DMS114 treated with DMSO at 0.1 percent for 48 hours (cell line): Measurements from ENCODE around the gene IGSF21.

Experiments
- DNase-seq: peaks from one replicate; lab custom pipeline; 2025; ENCODE audit not compliant: unreplicated experiment; lab: John Stamatoyannopoulos, UW

The IGSF21 gene

GRCh38 chr1:18256282-18257235, 149.0 kb downstream of the IGSF21 start:
- DNase-seq: no peak

GRCh38 chr1:18257778-18258177, 150.2 kb downstream of the IGSF21 start:
- no peak for DNase-seq

- DNase-seq: no peak
Measured at GRCh38 chr1:18261891-18262290, 154.3 kb downstream of the IGSF21 start.

GRCh38 chr1:18262726-18263125, 155.1 kb downstream of the IGSF21 start:
- DNase-seq: no peak

GRCh38 chr1:18263547-18264120, 156.0 kb downstream of the IGSF21 start:
- no peak for DNase-seq

GRCh38 chr1:18264450-18265039, 156.9 kb downstream of the IGSF21 start:
- DNase-seq: no peak

GRCh38 chr1:18265641-18266040, 158.0 kb downstream of the IGSF21 start:
- no peak for DNase-seq

- no peak for DNase-seq
Measured at GRCh38 chr1:18266391-18266790, 158.8 kb downstream of the IGSF21 start.

GRCh38 chr1:18271336-18271735, 163.7 kb downstream of the IGSF21 start:
- no peak for DNase-seq

GRCh38 chr1:18278946-18279345, 171.3 kb downstream of the IGSF21 start:
- DNase-seq: no peak

- no peak for DNase-seq
Measured at GRCh38 chr1:18279351-18280074, 171.9 kb downstream of the IGSF21 start.

- no peak for DNase-seq
Measured at GRCh38 chr1:18280956-18281355, 173.4 kb downstream of the IGSF21 start.

GRCh38 chr1:18282851-18283600, 175.4 kb downstream of the IGSF21 start:
- no peak for DNase-seq

- no peak for DNase-seq
Measured at GRCh38 chr1:18283601-18284385, 176.2 kb downstream of the IGSF21 start.

- no peak for DNase-seq
Measured at GRCh38 chr1:18284805-18285537, 177.4 kb downstream of the IGSF21 start.

GRCh38 chr1:18285538-18285924, 177.9 kb downstream of the IGSF21 start:
- DNase-seq: no peak

- no peak for DNase-seq
Measured at GRCh38 chr1:18288722-18289121, 181.1 kb downstream of the IGSF21 start.

GRCh38 chr1:18289597-18289996, 182.0 kb downstream of the IGSF21 start:
- DNase-seq: no peak

GRCh38 chr1:18290740-18291412, 183.3 kb downstream of the IGSF21 start:
- DNase-seq: no peak
